ENCODE data around the gene SLC35F3.

- TF ChIP-seq CTCF (IDR thresholded peaks at IDR 0.05 in 4 of 5, conservative IDR thresholded peaks at IDR 0.05 in 1 of 5) (no peak), POLR2A (IDR thresholded peaks at IDR 0.05) (no peak)
Observed at GRCh38 chr1:234288946-234289345, 384.5 kb downstream of the SLC35F3 start.
